NCI-H1092 (cell line): ENCODE results near the gene RAB17.

Experiments
- DNase-seq: peaks from one replicate; lab custom pipeline; 2025; lab: John Stamatoyannopoulos, UW

Gene RAB17

GRCh38 chr2:237590272-237591140, at the start of gene RAB17:
TSS of gene RAB17 (minus strand) at chr2:237590734. CDS start at chr2:237586154, 4,580 bp downstream.
- no peak for DNase-seq

- DNase-seq: no peak
Measured at GRCh38 chr2:237639836-237640220, 49.3 kb upstream of the RAB17 start.

- DNase-seq: no peak
Measured at GRCh38 chr2:237639052-237639835, 48.7 kb upstream of the RAB17 start.

- no peak for DNase-seq
Measured at GRCh38 chr2:237638176-237638575, 47.6 kb upstream of the RAB17 start.

- DNase-seq: no peak
Measured at GRCh38 chr2:237637429-237638135, 47.0 kb upstream of the RAB17 start.

GRCh38 chr2:237636578-237636977, 46.0 kb upstream of the RAB17 start:
- DNase-seq: no peak

GRCh38 chr2:237633061-237633561, 42.6 kb upstream of the RAB17 start:
- no peak for DNase-seq

GRCh38 chr2:237631801-237632585, 41.5 kb upstream of the RAB17 start:
- DNase-seq: no peak

- DNase-seq: no peak
Measured at GRCh38 chr2:237631007-237631785, 40.7 kb upstream of the RAB17 start.

GRCh38 chr2:237630216-237631000, 39.9 kb upstream of the RAB17 start:
- DNase-seq: no peak

- no peak for DNase-seq
Measured at GRCh38 chr2:237629739-237630138, 39.2 kb upstream of the RAB17 start.

GRCh38 chr2:237629188-237629534, 38.6 kb upstream of the RAB17 start:
- no peak for DNase-seq

- DNase-seq: no peak
Measured at GRCh38 chr2:237628247-237629187, 38.0 kb upstream of the RAB17 start.

- no peak for DNase-seq
Measured at GRCh38 chr2:237627441-237628246, 37.1 kb upstream of the RAB17 start, which contains the start of gene LRRFIP1. TSS of gene LRRFIP1 (plus strand) at chr2:237627587. CDS start at chr2:237627645, 58 bp downstream.

GRCh38 chr2:237626813-237627440, 36.4 kb upstream of the RAB17 start:
- DNase-seq: no peak

- DNase-seq: no peak
Measured at GRCh38 chr2:237625777-237626176, 35.2 kb upstream of the RAB17 start.

- DNase-seq: no peak
Measured at GRCh38 chr2:237625216-237625705, 34.7 kb upstream of the RAB17 start.
